GM12878 (cell line): ENCODE results near the gene CNTN4. TPM values are rescaled to one million over a fixed set of nuclear protein-coding genes. Genes with fewer than 3 reads are reported as not detected.

Experiments
- ATAC-seq: fragments of 200-7000 bp; cut with Tn5 transposase; 3 replicates; pipeline ENCODE4 v1.9.1; 2020; ENCODE audit warnings: mild to moderate bottlenecking, moderate library complexity
- BruUV-seq: library from RNA; stranded (reverse); fragments of 400-500 nt; replicated peaks from 2 replicates; lab custom pipeline; 2021; lab: Mats Ljungman, UMichigan
- CTCF ChIA-PET: fragments of 300-600 bp; sonication (Branson Sonifier 250); formaldehyde crosslinking; extraction: SDS; loops from one replicate; lab custom pipeline; 2021; ENCODE audit warnings: inconsistent platforms; lab: Yijun Ruan, JAX
- POLR2A ChIA-PET: fragments of 350-600 bp; formaldehyde crosslinking; extraction: SDS; loops from one replicate; lab custom pipeline; 2021; ENCODE audit warnings: inconsistent platforms; lab: Charles Lee
- RAD21 ChIA-PET: fragments of 300-600 bp; sonication (Branson Sonifier 250); formaldehyde crosslinking; loops from one replicate; lab custom pipeline; 2023; ENCODE audit warnings: antibody characterized with exemption; ENCODE audit not compliant: unreplicated experiment; lab: Charles Lee
- SMC1A ChIA-PET: fragments of 300-600 bp; sonication (Branson Sonifier 250); formaldehyde crosslinking; loops from one replicate; lab custom pipeline; 2023; ENCODE audit not compliant: unreplicated experiment, uncharacterized antibody; lab: Charles Lee
- DNase-seq: peaks from one replicate; pipeline ENCODE4 v3.0.0-alpha.2; 2011; ENCODE audit warnings: low read depth, low spot score
- FAIRE-seq: peaks from 3 replicates; lab custom pipeline; 2011; peaks lifted over from hg19 to GRCh38; lab: Jason Lieb, UNC
- H2AFZ ChIP-seq: 2 replicates; pipeline ENCODE4 v1.6.0; 2011; ENCODE audit warnings: low read depth, low read length, control low read depth; ENCODE audit not compliant: control insufficient read depth
- H3K27ac ChIP-seq: 2 replicates; pipeline ENCODE4 v1.5.1; 2011; ENCODE audit warnings: control low read depth; ENCODE audit not compliant: control insufficient read depth, insufficient read depth
- H3K27me3 ChIP-seq, 2 experiments: replicated peaks in 1 of 2; 2 replicates each; pipeline versions ENCODE4 v1.6.0 to v1.6.1; 2011; ENCODE audit warnings: low read length in 1 of 2; ENCODE audit not compliant: control insufficient read depth in 2 of 2, insufficient read depth in 2 of 2
- H3K36me3 ChIP-seq, 2 experiments: 2 replicates each; pipeline ENCODE4 v1.5.1; 2011; ENCODE audit warnings: low read length in 1 of 2; ENCODE audit not compliant: control insufficient read depth in 2 of 2, insufficient read depth in 2 of 2
- H3K4me1 ChIP-seq: 2 replicates; pipeline ENCODE4 v1.6.1; 2011; ENCODE audit warnings: mild to moderate bottlenecking, low read length, moderate library complexity, mixed read lengths; ENCODE audit not compliant: control insufficient read depth, insufficient read depth
- H3K4me2 ChIP-seq: 2 replicates; pipeline ENCODE4 v1.6.0; 2011; ENCODE audit warnings: control low read depth; ENCODE audit not compliant: control insufficient read depth, insufficient read depth
- H3K4me3 ChIP-seq: fragments of 200-600 bp; sonication (generic); 2 replicates; pipeline ENCODE4 v1.5.1; 2016
- H3K79me2 ChIP-seq: 2 replicates; pipeline ENCODE4 v1.6.0; 2011; ENCODE audit warnings: low read length; ENCODE audit not compliant: control insufficient read depth, insufficient read depth
- H3K9ac ChIP-seq: 2 replicates; pipeline ENCODE4 v1.8.0; 2011; ENCODE audit warnings: low read length, control low read depth, mixed read lengths; ENCODE audit not compliant: control insufficient read depth, insufficient read depth
- H3K9me3 ChIP-seq: replicated peaks from 3 replicates; pipeline ENCODE4 v1.5.1; 2011; ENCODE audit warnings: mild to moderate bottlenecking, low read length; ENCODE audit not compliant: control insufficient read depth, insufficient read depth
- H4K20me1 ChIP-seq: 2 replicates; pipeline ENCODE4 v1.6.0; 2011; ENCODE audit not compliant: control insufficient read depth, insufficient read depth
- BCL3 ChIP-seq: IDR thresholded peaks from 2 replicates; pipeline ENCODE4 v1.6.1; 2011; ENCODE audit warnings: borderline replicate concordance, low read depth, mild to moderate bottlenecking, moderate library complexity, low read length; ENCODE audit not compliant: insufficient read depth, poor library complexity, severe bottlenecking
- ETV6 ChIP-seq, 2 experiments: fragments of 450-650 bp in 1 of 2; IDR thresholded peaks in 1 of 2; conservative IDR thresholded peaks in 1 of 2; 2 replicates each; pipeline ENCODE4 v1.6.1; 2014; ENCODE audit warnings: antibody characterized with exemption in 1 of 2, borderline replicate concordance in 1 of 2, low read depth in 1 of 2, mild to moderate bottlenecking in 1 of 2, moderate library complexity in 1 of 2
- HSF1 ChIP-seq: fragments of 150-350 bp; IDR thresholded peaks from 2 replicates; pipeline ENCODE4 v1.6.1; 2014; ENCODE audit warnings: mild to moderate bottlenecking, low read depth, low read length
- JUNB ChIP-seq: IDR thresholded peaks from 2 replicates; pipeline ENCODE4 v1.6.1; 2016; ENCODE audit warnings: antibody characterized with exemption, mild to moderate bottlenecking
- KLF5 ChIP-seq: fragments of 450-650 bp; IDR thresholded peaks from 2 replicates; pipeline ENCODE4 v1.6.1; 2014; ENCODE audit warnings: mild to moderate bottlenecking; ENCODE audit not compliant: partially characterized antibody
- SIN3A ChIP-seq: IDR thresholded peaks from 2 replicates; pipeline ENCODE4 v1.6.1; 2012; ENCODE audit warnings: low read depth, low read length, improper control_type of control experiment
- SPI1 ChIP-seq: IDR thresholded peaks from 2 replicates; pipeline ENCODE4 v1.6.1; 2011; ENCODE audit warnings: low read depth, mild to moderate bottlenecking, low read length, moderate library complexity, borderline replicate concordance; ENCODE audit not compliant: insufficient read depth
- SREBF2 ChIP-seq: IDR thresholded peaks from 2 replicates; pipeline ENCODE4 v1.6.1; 2012; ENCODE audit warnings: mild to moderate bottlenecking, low read length
- TBL1XR1 ChIP-seq: IDR thresholded peaks from 2 replicates; pipeline ENCODE4 v1.6.1; 2012; ENCODE audit warnings: low read depth, low read length, improper control_type of control experiment
- ZBED1 ChIP-seq: IDR thresholded peaks from 2 replicates; pipeline ENCODE4 v1.6.1; 2016; ENCODE audit warnings: borderline replicate concordance
- WGBS: methylation state at CpG from one replicate; pipeline ENCODE4 v1.1.6; 2016; ENCODE audit warnings: low lambda C conversion rate; ENCODE audit not compliant: insufficient replicate concordance, insufficient coverage; ENCODE audit errors: missing lambda C conversion rate; 5-methylcytosine and 5-hydroxymethylcytosine counted together
- in situ Hi-C: fragments of 300-500 bp; cut with MboI; formaldehyde crosslinking; loops from 9 replicates; pipeline ENCODE4 v1.14.3; 2018; ENCODE audit warnings: mixed read lengths
- intact Hi-C: fragments of 100-400 bp; cut with micrococcal nuclease; formaldehyde crosslinking; loops from one replicate; pipeline ENCODE4 v1.14.2; 2022; ENCODE audit not compliant: unreplicated experiment
- polyA plus RNA-seq, 11 experiments: library from polyadenylated mRNA; depleted of rRNA in 4 of 11; unstranded in 6 of 11; stranded (reverse) in 5 of 11; fragments of >200 nt; fragmentation: Nextera tagmentation in 4 of 11; fragmentation: Illumina TruSeq in 1 of 11; extraction: Ambion mirVana in 4 of 11; extraction: Trizol in 1 of 11; gene quantifications; 1 replicate in 1 of 11; 2 replicates in 10 of 11; pipeline versions ENCODE4 v1.2.1 to v1.2.3, GENCODE V29; 2011 to 2016; ENCODE audit warnings: inconsistent platforms in 2 of 11, missing spikeins in 2 of 11, low read depth in 1 of 11
- total RNA-seq, 4 experiments: library from RNA; depleted of rRNA in 3 of 4; stranded (reverse); fragments of >200 nt in 3 of 4; fragmentation: Illumina TruSeq in 1 of 4; extraction: Trizol in 1 of 4; gene quantifications; 2 replicates each; pipeline versions ENCODE4 v1.2.1 to v1.2.3, GENCODE V29; 2013 to 2021

Gene CNTN4
- total and polyA plus RNA-seq, 10 of the 15 experiments (the other 5 are each of a cell fraction or from before 2014, with no cell fraction given) = 0.05 to 0.43 (median 0.15) TPM; not detected in 1

- Histone ChIP-seq H3K9me3 (no peaks in the 10 kb centered on the region), H3K4me3 (no peak overlapping the region), H3K4me2 (no peak overlapping the region), H2AFZ (no peak overlapping the region), H3K27ac (no peak overlapping the region), H3K9ac (no peak overlapping the region), H3K36me3 (no peaks in the 10 kb centered on the region), H3K27me3 (no peaks in the 10 kb centered on the region), H4K20me1 (no peaks in the 10 kb centered on the region), H3K79me2 (no peaks in the 10 kb centered on the region), H3K4me1 (no peaks in the 10 kb centered on the region)
- FAIRE-seq (no peak), DNase-seq (no peak), ATAC-seq (no peak)
- in situ Hi-C loops (no loop called here), intact Hi-C loops (no loop called here)
- ChIA-PET POLR2A (no interaction called here), SMC1A (no interaction called here), RAD21 (no interaction called here)
- 60% methylated on average over 3 of the region's 3 CpGs for WGBS
- no TSS peak for BruUV-seq
- TF ChIP-seq KLF5 (no peak), TBL1XR1 (no peak), ETV6 (conservative IDR thresholded peaks at IDR 0.05 in 1 of 2, IDR thresholded peaks at IDR 0.05 in 1 of 2; ENCODE audit: borderline replicate concordance in 1 of 2, low read depth in 1 of 2) (no peak), SPI1 (no peak), BCL3 (no peak), SIN3A (no peak), HSF1 (no peak), JUNB (no peak), SREBF2 (no peak), ZBED1 (no peak)
- TF ChIP-seq, all 136 proteins: peak for 0
- CTCF ChIA-PET = no interaction called here
These were observed 858.4 kb downstream of the CNTN4 start for GRCh38 chr3:2957115-2957514.
